Neural cell (in vitro differentiated cells): ENCODE data around the gene INHA. TPM values are rescaled to one million over a fixed set of nuclear protein-coding genes. Genes with fewer than 3 reads are reported as not detected.

Source experiments
- H2AFZ ChIP-seq: fragments of 200-600, 300-800 bp; sonication (generic), shearing (Covaris generic); 2 replicates; pipeline ENCODE4 v1.6.0; 2014; ENCODE audit warnings: low read depth, mild to moderate bottlenecking, antibody characterized with exemption, low read length, moderate library complexity
- H3F3A ChIP-seq: fragments of 200-600 bp; shearing (Covaris generic); 2 replicates; pipeline ENCODE4 v1.6.1; 2016; ENCODE audit warnings: mild to moderate bottlenecking, moderate library complexity, mixed read lengths, antibody characterized with exemption, low read length; ENCODE audit not compliant: insufficient read depth, poor library complexity, severe bottlenecking
- H3K27ac ChIP-seq: fragments of 200-600, 300-800 bp; sonication (generic), shearing (Covaris generic); 2 replicates; pipeline ENCODE4 v1.5.1; 2014; ENCODE audit warnings: mild to moderate bottlenecking, low read length, moderate library complexity
- H3K27me3 ChIP-seq: fragments of 300-800, 200-600 bp; sonication (generic), shearing (Covaris generic); 2 replicates; pipeline ENCODE4 v1.6.0; 2014; ENCODE audit warnings: mild to moderate bottlenecking, low read depth, low read length, moderate library complexity; ENCODE audit not compliant: insufficient read depth
- H3K36me3 ChIP-seq: fragments of 300-800, 200-600 bp; sonication (generic), shearing (Covaris generic); 2 replicates; pipeline ENCODE4 v1.5.1; 2014; ENCODE audit warnings: mild to moderate bottlenecking, antibody characterized with exemption, low read length, moderate library complexity; ENCODE audit not compliant: insufficient read depth
- H3K4me2 ChIP-seq: fragments of 300-800, 200-600 bp; sonication (generic), shearing (Covaris generic); 2 replicates; pipeline ENCODE4 v1.6.0; 2014; ENCODE audit warnings: mild to moderate bottlenecking, low read length
- H3K4me3 ChIP-seq: fragments of 300-800, 200-600 bp; sonication (generic), shearing (Covaris generic); 2 replicates; pipeline ENCODE4 v1.5.1; 2014; ENCODE audit warnings: mild to moderate bottlenecking, low read length, moderate library complexity
- H3K79me2 ChIP-seq: fragments of 200-600 bp; shearing (Covaris generic); replicated peaks from 2 replicates; pipeline ENCODE4 v1.6.0; 2014; ENCODE audit warnings: mild to moderate bottlenecking, low read length, moderate library complexity; ENCODE audit not compliant: insufficient read depth
- H3K9ac ChIP-seq: fragments of 300-800, 200-600 bp; sonication (generic), shearing (Covaris generic); 2 replicates; pipeline ENCODE4 v1.6.1; 2016; ENCODE audit warnings: mild to moderate bottlenecking, low read length, mixed read lengths
- H3K9me2 ChIP-seq: fragments of 200-600 bp; shearing (Covaris generic); 2 replicates; pipeline ENCODE4 v1.6.1; 2016; ENCODE audit warnings: mild to moderate bottlenecking, low read length, mixed read lengths; ENCODE audit not compliant: insufficient read depth
- H3K9me3 ChIP-seq: fragments of 200-600, 300-800 bp; sonication (generic), shearing (Covaris generic); 2 replicates; pipeline ENCODE4 v1.6.1; 2016; ENCODE audit warnings: mild to moderate bottlenecking, mixed run types, low read length, moderate library complexity, mixed read lengths
- H4K20me1 ChIP-seq: fragments of 200-600 bp; shearing (Covaris generic); 2 replicates; pipeline ENCODE4 v1.6.1; 2016; ENCODE audit warnings: mild to moderate bottlenecking, mixed run types; ENCODE audit not compliant: insufficient read depth
- CTCF ChIP-seq: fragments of 450-650 bp; IDR thresholded peaks from 2 replicates; pipeline ENCODE4 v1.5.1; 2014; ENCODE audit warnings: antibody characterized with exemption, mild to moderate bottlenecking, moderate library complexity; ENCODE audit not compliant: poor library complexity, severe bottlenecking
- EP300 ChIP-seq: fragments of 450-650 bp; conservative IDR thresholded peaks from 2 replicates; pipeline ENCODE4 v1.6.1; 2014; ENCODE audit warnings: antibody characterized with exemption, mild to moderate bottlenecking, moderate library complexity; ENCODE audit not compliant: poor library complexity, severe bottlenecking
- EZH2 ChIP-seq: fragments of 200-600, 300-800 bp; shearing (Covaris generic), sonication (generic); IDR thresholded peaks from 2 replicates; pipeline ENCODE4 v1.6.1; 2014; ENCODE audit warnings: antibody characterized with exemption, low read length, borderline replicate concordance, mild to moderate bottlenecking; ENCODE audit not compliant: insufficient read depth, poor library complexity, severe bottlenecking
- MXI1 ChIP-seq: fragments of 450-650 bp; conservative IDR thresholded peaks from 2 replicates; pipeline ENCODE4 v1.6.1; 2014; ENCODE audit warnings: antibody characterized with exemption, mild to moderate bottlenecking; ENCODE audit not compliant: poor library complexity, severe bottlenecking
- POLR2AphosphoS5 ChIP-seq: IDR thresholded peaks from 2 replicates; pipeline ENCODE4 v1.6.1; 2012
- RAD21 ChIP-seq: fragments of 450-650 bp; conservative IDR thresholded peaks from 2 replicates; pipeline ENCODE4 v1.6.1; 2014; ENCODE audit warnings: antibody characterized with exemption, mild to moderate bottlenecking, moderate library complexity
- REST ChIP-seq: IDR thresholded peaks from 2 replicates; pipeline ENCODE4 v1.6.1; 2012; ENCODE audit warnings: borderline replicate concordance
- SMC3 ChIP-seq: fragments of 450-650 bp; conservative IDR thresholded peaks from 2 replicates; pipeline ENCODE4 v1.6.1; 2014; ENCODE audit warnings: antibody characterized with exemption, mild to moderate bottlenecking, moderate library complexity; ENCODE audit not compliant: poor library complexity
- TAF1 ChIP-seq: IDR thresholded peaks from 2 replicates; pipeline ENCODE4 v1.6.1; 2012; ENCODE audit warnings: low read depth
- polyA plus RNA-seq: library from polyadenylated mRNA; depleted of rRNA; stranded (reverse); fragments of >200 nt; gene quantifications from 2 replicates; pipeline ENCODE4 v1.2.3, GENCODE V29; 2014

The INHA gene
- polyA plus RNA-seq, 1 donor from 2014 or later, result 2.7 TPM

GRCh38 chr2:219538956-219539788 is 32.9 kb upstream of the INHA start:
- TF ChIP-seq EP300, result no peak
- no peak for TF ChIP-seq MXI1
- TF ChIP-seq EZH2, result no peak
- no peak for TF ChIP-seq POLR2AphosphoS5
- no peak for TF ChIP-seq SMC3
- TF ChIP-seq CTCF, result no peak
- Histone ChIP-seq H3K36me3 (peaks cover 5% of the 10 kb centered on the region), H3K4me2 (no peak overlapping the region)

DNA sequence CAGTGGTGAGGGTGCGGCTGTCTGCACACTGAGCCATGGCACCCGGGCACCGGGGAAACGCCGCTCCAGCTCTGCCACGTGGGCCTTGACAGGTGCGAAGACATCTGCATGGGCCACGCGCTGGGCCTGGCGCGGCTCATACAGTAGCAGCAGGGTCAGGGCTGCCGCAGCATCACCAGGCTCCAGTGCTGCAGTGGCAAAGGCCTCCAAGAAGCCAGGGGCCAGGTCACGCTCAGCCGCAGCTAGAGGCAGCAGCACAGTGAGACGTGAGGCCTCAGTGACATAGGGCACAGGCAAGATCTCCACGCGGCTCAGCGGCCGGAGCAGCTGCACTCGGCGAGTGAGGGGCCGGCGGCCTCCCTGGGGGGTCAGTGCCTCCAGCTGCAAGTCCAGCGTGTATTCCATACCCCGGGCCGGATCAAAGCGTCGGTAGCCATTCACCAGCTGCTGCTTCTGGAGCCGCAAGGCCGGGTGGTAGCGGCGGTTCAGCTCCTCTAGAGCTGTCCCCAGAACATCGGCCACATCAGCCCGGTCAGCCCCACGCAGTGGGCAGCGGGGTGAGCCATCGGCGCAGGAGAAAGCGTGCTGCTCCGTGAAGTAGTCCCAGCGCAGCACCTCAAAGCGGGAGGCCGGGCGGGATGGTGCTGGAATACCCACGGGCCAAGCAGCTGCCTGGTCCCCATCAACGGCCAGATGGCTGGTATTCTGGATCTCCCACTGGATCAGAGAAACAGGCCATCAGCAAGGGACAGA is 32.0 kb upstream of the INHA start:
- Histone ChIP-seq H3K9me3 (no peaks in the 10 kb centered on the region), H3K27ac (no peak overlapping the region), H3K9ac (no peak overlapping the region), H3K36me3 (peaks cover 5% of the 10 kb centered on the region), H4K20me1 (no peaks in the 10 kb centered on the region), H3F3A (no peaks in the 10 kb centered on the region), H3K4me3 (no peak overlapping the region), H3K27me3 (no peaks in the 10 kb centered on the region), H3K9me2 (no peaks in the 10 kb centered on the region), H3K4me2 (no peak overlapping the region), H3K79me2 (peaks cover 11% of the 10 kb centered on the region), H2AFZ (no peak overlapping the region)
- TF ChIP-seq TAF1 (no peak), SMC3 (no peak), CTCF (no peak), EP300 (no peak), REST (no peak), EZH2 (no peak), POLR2AphosphoS5 (no peak), RAD21 (no peak), MXI1 (no peak)

More at GRCh38 chr2:219538956-219539788, 32.9 kb upstream of the INHA start:
- Histone ChIP-seq H3K27ac (no peak overlapping the region), H3K9ac (no peak overlapping the region), H2AFZ (no peak overlapping the region), H3K79me2 (peaks cover 2% of the 10 kb centered on the region), H3K9me3 (no peaks in the 10 kb centered on the region), H3F3A (no peaks in the 10 kb centered on the region), H4K20me1 (no peaks in the 10 kb centered on the region), H3K9me2 (no peaks in the 10 kb centered on the region), H3K27me3 (no peaks in the 10 kb centered on the region), H3K4me3 (no peak overlapping the region)
